Metanephros (tissue), 1 donor: Measurements from ENCODE around the gene UBN1. TPM values are rescaled to one million over a fixed set of nuclear protein-coding genes. Genes with fewer than 3 reads are reported as not detected.

Experiments
- total RNA-seq: library from RNA; depleted of rRNA; stranded (reverse); fragments of >200 nt; gene quantifications from one replicate; pipeline ENCODE4 v1.2.3, GENCODE V29; 2014

UBN1 gene
- total RNA-seq, result 27.6 TPM

GRCh38 chr16:4846901-4847773 is at the start of gene UBN1, which contains the start of gene GLYR1:
Gene UBN1 (plus strand): TSS chr16:4847481. CDS start chr16:4852918, 5,437 bp downstream.
Gene GLYR1 (minus strand): TSS chr16:4847288. CDS start chr16:4847265, 23 bp downstream.

DNA sequence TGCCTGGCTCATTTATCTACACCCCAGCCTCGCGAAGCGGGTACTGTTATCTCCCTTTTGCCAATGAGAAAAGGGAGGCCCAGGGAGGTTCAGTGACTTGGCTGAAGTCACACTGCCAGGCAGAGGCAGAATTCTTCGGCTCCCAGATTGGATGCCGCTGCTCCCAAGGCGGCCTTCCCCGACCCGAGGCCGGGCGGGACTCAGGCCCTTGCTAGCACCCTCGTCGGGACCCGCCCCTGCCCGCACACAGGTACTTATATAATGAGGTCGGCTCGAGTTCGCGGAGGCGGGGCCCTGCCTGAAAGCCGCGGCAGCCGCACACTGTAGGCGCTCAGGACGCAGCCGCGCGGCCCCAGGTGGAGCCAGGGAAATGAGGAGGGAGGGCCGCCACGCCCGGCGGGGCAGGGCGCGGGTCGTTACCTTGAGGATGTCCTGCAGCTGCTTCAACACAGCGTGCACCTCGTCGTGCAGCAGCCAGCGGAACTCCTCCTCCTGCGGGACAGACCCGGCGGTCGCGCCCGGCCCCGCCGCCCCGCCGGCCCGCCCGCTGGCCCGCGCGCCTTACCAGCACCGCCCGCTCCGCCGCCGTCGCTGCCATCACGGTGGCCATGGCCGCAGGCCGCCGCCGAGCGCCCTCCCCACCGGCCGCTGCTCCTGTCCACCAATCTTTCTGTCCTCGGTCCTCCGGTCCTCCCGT is 45.2 kb upstream of the UBN1 start, which contains the start of gene ROGDI:
Gene ROGDI, minus strand, starts transcription at position 672 of the 697 bp plus-strand sequence. Its CDS starts 62 bp downstream, at position 610.

Other genes with a start within 250 kb of the UBN1 start
- gene UBALD1, start 232.6 kb upstream of the UBN1 start, total RNA-seq, result 15.9 TPM
- gene MGRN1, start 222.7 kb upstream of the UBN1 start, total RNA-seq, result 59.4 TPM
- gene NUDT16L1, start 153.9 kb upstream of the UBN1 start, total RNA-seq, result 54.7 TPM
- gene ANKS3, start 113.2 kb upstream of the UBN1 start, total RNA-seq, result 25.6 TPM
- 1.1 TPM for gene DNAAF8, start 112.9 kb upstream of the UBN1 start, total RNA-seq
- gene ZNF500, start 80.3 kb upstream of the UBN1 start, total RNA-seq, result 20.8 TPM
- gene SEPTIN12, start 59.1 kb upstream of the UBN1 start, total RNA-seq, result not detected
- gene SMIM22, start 52.1 kb upstream of the UBN1 start, total RNA-seq, result 10.1 TPM
- gene ROGDI, start 44.8 kb upstream of the UBN1 start, total RNA-seq, result 19.6 TPM
- 67.5 TPM for gene GLYR1, start 193 bp upstream of the UBN1 start, total RNA-seq
- 22.7 TPM for gene PPL, start 89.7 kb downstream of the UBN1 start, total RNA-seq
- 0.82 TPM for gene SEC14L5, start 110.8 kb downstream of the UBN1 start, total RNA-seq
- gene NAGPA, start 186.5 kb downstream of the UBN1 start, total RNA-seq, result 16.2 TPM
- gene C16orf89, start 218.5 kb downstream of the UBN1 start, total RNA-seq, result 5.7 TPM
- gene ALG1, start 224.4 kb downstream of the UBN1 start, total RNA-seq, result 23.4 TPM